Stimulated activated CD4-positive, alpha-beta T cell treated with anti-CD3 and anti-CD28 coated beads, Interleukin-4, amount 100 ng/mL, for 1 hour (primary cell): ENCODE measurements around the gene ARHGAP12.
"Not testable (repeated sequence)": the region's sequence is repeated elsewhere in the genome, so short reads cannot be mapped to it uniquely, and the experiment has no call there.

Experiments used
- DNase-seq: peaks from one replicate; pipeline ENCODE4 v3.0.0-alpha.2; 2020

The ARHGAP12 gene

GRCh38 chr10:31928549-31929260 is at the start of gene ARHGAP12:
TSS of gene ARHGAP12 (minus strand) at chr10:31928831. CDS start at chr10:31908855, 19,976 bp downstream.
- DNase-seq: peak; percentile 88

- no peak for DNase-seq
Measured at GRCh38 chr10:31978156-31978483, 49.5 kb upstream of the ARHGAP12 start.

GRCh38 chr10:31977440-31978155 is 49.0 kb upstream of the ARHGAP12 start:
- no peak for DNase-seq

GRCh38 chr10:31975157-31975765 is 46.6 kb upstream of the ARHGAP12 start:
- DNase-seq: no peak

GRCh38 chr10:31974434-31975124 is 45.9 kb upstream of the ARHGAP12 start:
- DNase-seq: no peak

GRCh38 chr10:31972519-31973041 is 43.9 kb upstream of the ARHGAP12 start:
- no peak for DNase-seq

GRCh38 chr10:31969847-31970246 is 41.2 kb upstream of the ARHGAP12 start:
- not testable (repeated sequence) for DNase-seq

GRCh38 chr10:31963589-31963980 is 35.0 kb upstream of the ARHGAP12 start:
- no peak for DNase-seq

GRCh38 chr10:31962826-31963588 is 34.4 kb upstream of the ARHGAP12 start:
- no peak for DNase-seq

- no peak for DNase-seq
Measured at GRCh38 chr10:31961277-31962074, 32.8 kb upstream of the ARHGAP12 start.

GRCh38 chr10:31959461-31960173 is 31.0 kb upstream of the ARHGAP12 start:
- DNase-seq: no peak

GRCh38 chr10:31958856-31959255 is 30.2 kb upstream of the ARHGAP12 start:
- no peak for DNase-seq

GRCh38 chr10:31956200-31956946 is 27.7 kb upstream of the ARHGAP12 start:
- DNase-seq: no peak

GRCh38 chr10:31954410-31955191 is 26.0 kb upstream of the ARHGAP12 start:
- DNase-seq: no peak

GRCh38 chr10:31953480-31953879 is 24.8 kb upstream of the ARHGAP12 start:
- no peak for DNase-seq

GRCh38 chr10:31953080-31953479 is 24.4 kb upstream of the ARHGAP12 start:
- DNase-seq: no peak

- DNase-seq: no peak
Measured at GRCh38 chr10:31952066-31952465, 23.4 kb upstream of the ARHGAP12 start.

GRCh38 chr10:31949266-31949665 is 20.6 kb upstream of the ARHGAP12 start:
- no peak for DNase-seq

GRCh38 chr10:31948021-31948420 is 19.4 kb upstream of the ARHGAP12 start:
- DNase-seq: no peak
